ENCODE results near the gene CHRM2.
"Not testable (repeated sequence)": the region's sequence is repeated elsewhere in the genome, so short reads cannot be mapped to it uniquely, and the experiment has no call there.

CHRM2 gene

GRCh38 chr7:136868496-136869000 lies at the start of gene CHRM2:
Gene CHRM2, plus strand, starts transcription at chr7:136868652. Its CDS starts 146,214 bp downstream, at chr7:137014866.
- no peak for DNase-seq

GRCh38 chr7:136831398-136831797 lies 37.1 kb upstream of the CHRM2 start:
- not testable (repeated sequence) for DNase-seq

- no peak for DNase-seq
Observed at GRCh38 chr7:136845899-136846465, 22.5 kb upstream of the CHRM2 start.

GRCh38 chr7:136847858-136848257 lies 20.6 kb upstream of the CHRM2 start:
- DNase-seq: no peak

GRCh38 chr7:136853654-136854053 lies 14.8 kb upstream of the CHRM2 start:
- no peak for DNase-seq

GRCh38 chr7:136857573-136857972 lies 10.9 kb upstream of the CHRM2 start:
- no peak for DNase-seq

- no peak for DNase-seq
Observed at GRCh38 chr7:136859803-136860202, 8.6 kb upstream of the CHRM2 start.

GRCh38 chr7:136865236-136865635 lies 3.2 kb upstream of the CHRM2 start:
- DNase-seq: no peak

- no peak for DNase-seq
Observed at GRCh38 chr7:136865777-136866176, 2.7 kb upstream of the CHRM2 start.

GRCh38 chr7:136869001-136869961 lies 829 bp downstream of the CHRM2 start:
- DNase-seq: no peak

- DNase-seq: no peak
Observed at GRCh38 chr7:136869991-136870865, 1.8 kb downstream of the CHRM2 start.

- no peak for DNase-seq
Observed at GRCh38 chr7:136870866-136871487, 2.5 kb downstream of the CHRM2 start.

- DNase-seq: no peak
Observed at GRCh38 chr7:136874393-136875032, 6.1 kb downstream of the CHRM2 start.

GRCh38 chr7:136877509-136877908 lies 9.1 kb downstream of the CHRM2 start:
- no peak for DNase-seq

- no peak for DNase-seq
Observed at GRCh38 chr7:136877990-136878389, 9.5 kb downstream of the CHRM2 start.

- no peak for DNase-seq
Observed at GRCh38 chr7:136878878-136879277, 10.4 kb downstream of the CHRM2 start.

- no peak for DNase-seq
Observed at GRCh38 chr7:136883046-136883445, 14.6 kb downstream of the CHRM2 start.

GRCh38 chr7:136884492-136884891 lies 16.0 kb downstream of the CHRM2 start:
- DNase-seq: no peak

- DNase-seq: no peak
Observed at GRCh38 chr7:136887317-136887716, 18.9 kb downstream of the CHRM2 start.

GRCh38 chr7:136890399-136890798 lies 21.9 kb downstream of the CHRM2 start:
- no peak for DNase-seq

- no peak for DNase-seq
Observed at GRCh38 chr7:136891850-136892249, 23.4 kb downstream of the CHRM2 start.

GRCh38 chr7:136894789-136895188 lies 26.3 kb downstream of the CHRM2 start:
- DNase-seq: no peak

Data from cortex of kidney (tissue), 1 donor.